Stimulated activated CD8-positive, alpha-beta memory T cell treated with anti-CD3 and anti-CD28 coated beads, Interleukin-12 subunit alpha, Interleukin-12 subunit beta, amount 100 ng/mL, for 4 hours (primary cell): ENCODE results near the gene NAA16.
"Not testable (repeated sequence)": the region's sequence is repeated elsewhere in the genome, so short reads cannot be mapped to it uniquely, and the experiment has no call there.

Experiments
- DNase-seq: peaks from one replicate; pipeline ENCODE4 v3.0.0-alpha.2; 2020; ENCODE audit warnings: low read depth

Gene NAA16

GRCh38 chr13:41356385-41356648, 45.2 kb downstream of the NAA16 start:
- not testable (repeated sequence) for DNase-seq

- DNase-seq: peak; percentile 2
These were observed 45.7 kb downstream of the NAA16 start for GRCh38 chr13:41356786-41357185.

GRCh38 chr13:41361491-41361890, 50.4 kb downstream of the NAA16 start:
- no peak for DNase-seq

- DNase-seq: no peak
These were observed 53.0 kb downstream of the NAA16 start for GRCh38 chr13:41364043-41364442.

GRCh38 chr13:41365631-41366030, 54.6 kb downstream of the NAA16 start:
- no peak for DNase-seq

GRCh38 chr13:41370736-41371135, 59.7 kb downstream of the NAA16 start:
- no peak for DNase-seq

- no peak for DNase-seq
These were observed 66.4 kb downstream of the NAA16 start for GRCh38 chr13:41377446-41377845.

- DNase-seq: no peak
These were observed 71.4 kb downstream of the NAA16 start for GRCh38 chr13:41382431-41382830.

- DNase-seq: no peak
These were observed 72.3 kb downstream of the NAA16 start for GRCh38 chr13:41383386-41383785.

GRCh38 chr13:41384749-41385503, 73.9 kb downstream of the NAA16 start:
- no peak for DNase-seq

GRCh38 chr13:41386211-41386610, 75.1 kb downstream of the NAA16 start:
- DNase-seq: no peak

- no peak for DNase-seq
These were observed 76.5 kb downstream of the NAA16 start for GRCh38 chr13:41387576-41387975.

GRCh38 chr13:41388143-41388881, 77.2 kb downstream of the NAA16 start:
- DNase-seq: no peak

GRCh38 chr13:41389580-41389979, 78.5 kb downstream of the NAA16 start:
- DNase-seq: no peak

- DNase-seq: no peak
These were observed 83.1 kb downstream of the NAA16 start for GRCh38 chr13:41394166-41394565.

- DNase-seq: no peak
These were observed 87.6 kb downstream of the NAA16 start for GRCh38 chr13:41398494-41399170.

GRCh38 chr13:41401366-41401765, 90.3 kb downstream of the NAA16 start:
- DNase-seq: no peak

GRCh38 chr13:41402691-41403511, 91.8 kb downstream of the NAA16 start:
- no peak for DNase-seq

- no peak for DNase-seq
These were observed 92.9 kb downstream of the NAA16 start for GRCh38 chr13:41403983-41404382.

GRCh38 chr13:41405367-41405766, 94.3 kb downstream of the NAA16 start:
- DNase-seq: no peak

- no peak for DNase-seq
These were observed 96.3 kb downstream of the NAA16 start for GRCh38 chr13:41407380-41407779.

- no peak for DNase-seq
These were observed 97.1 kb downstream of the NAA16 start for GRCh38 chr13:41408121-41408520.
